Left ventricle myocardium inferior (tissue), 1 donor: Measurements from ENCODE around the gene C1orf115. TPM values are rescaled to one million over a fixed set of nuclear protein-coding genes. Genes with fewer than 3 reads are reported as not detected.
"Not testable (repeated sequence)": the region's sequence is repeated elsewhere in the genome, so short reads cannot be mapped to it uniquely, and the experiment has no call there.

Experiments used
- DNase-seq: peaks from one replicate; pipeline ENCODE4 v3.0.0-alpha.2; 2020
- H3K27ac ChIP-seq: fragments of 200-600 bp; replicated peaks from 2 replicates; pipeline ENCODE4 v1.8.0; 2021
- H3K27me3 ChIP-seq: fragments of 200-600 bp; 2 replicates; pipeline ENCODE4 v1.8.0; 2021; ENCODE audit warnings: low read depth
- H3K36me3 ChIP-seq: fragments of 200-600 bp; 2 replicates; pipeline ENCODE4 v1.8.0; 2021
- H3K4me1 ChIP-seq: fragments of 200-600 bp; 2 replicates; pipeline ENCODE4 v1.8.0; 2021
- H3K4me3 ChIP-seq: fragments of 200-600 bp; 2 replicates; pipeline ENCODE4 v1.8.0; 2021; ENCODE audit warnings: mild to moderate bottlenecking, moderate library complexity
- H3K9me3 ChIP-seq: fragments of 200-600 bp; replicated peaks from 2 replicates; pipeline ENCODE4 v1.8.0; 2021
- CTCF ChIP-seq: fragments of 200-600 bp; IDR thresholded peaks from 2 replicates; pipeline ENCODE4 v1.8.0; 2021; ENCODE audit warnings: antibody characterized with exemption, mild to moderate bottlenecking, borderline replicate concordance
- intact Hi-C: fragments of 100-400 bp; cut with micrococcal nuclease; formaldehyde crosslinking; loops from one replicate; pipeline ENCODE4 v1.11.0; 2022
- total RNA-seq: library from RNA; stranded (reverse); fragmentation: NEBNext Ultra II Directional; extraction: Animal tissue kit (Norgen Biotek cat#: 25700); gene quantifications from one replicate; pipeline ENCODE4 v1.2.1, GENCODE V29; 2021
- donor health status: DM: no; HTN: yes; CAD: no; lungs with severe emphysema.

Gene C1orf115
- total RNA-seq, 1 donor from 2014 or later, result 14.2 TPM

GRCh38 chr1:220710333-220710732 is 20.2 kb downstream of the C1orf115 start:
- no peak for TF ChIP-seq CTCF
- Histone ChIP-seq H3K9me3 (peaks cover 1% of the 10 kb centered on the region), H3K27ac (no peak overlapping the region), H3K4me1 (peaks cover 43% of the 10 kb centered on the region), H3K27me3 (no peaks in the 10 kb centered on the region), H3K4me3 (no peak overlapping the region), H3K36me3 (no peaks in the 10 kb centered on the region)
- intact Hi-C loops, result no loop called here
- no peak for DNase-seq

DNA sequence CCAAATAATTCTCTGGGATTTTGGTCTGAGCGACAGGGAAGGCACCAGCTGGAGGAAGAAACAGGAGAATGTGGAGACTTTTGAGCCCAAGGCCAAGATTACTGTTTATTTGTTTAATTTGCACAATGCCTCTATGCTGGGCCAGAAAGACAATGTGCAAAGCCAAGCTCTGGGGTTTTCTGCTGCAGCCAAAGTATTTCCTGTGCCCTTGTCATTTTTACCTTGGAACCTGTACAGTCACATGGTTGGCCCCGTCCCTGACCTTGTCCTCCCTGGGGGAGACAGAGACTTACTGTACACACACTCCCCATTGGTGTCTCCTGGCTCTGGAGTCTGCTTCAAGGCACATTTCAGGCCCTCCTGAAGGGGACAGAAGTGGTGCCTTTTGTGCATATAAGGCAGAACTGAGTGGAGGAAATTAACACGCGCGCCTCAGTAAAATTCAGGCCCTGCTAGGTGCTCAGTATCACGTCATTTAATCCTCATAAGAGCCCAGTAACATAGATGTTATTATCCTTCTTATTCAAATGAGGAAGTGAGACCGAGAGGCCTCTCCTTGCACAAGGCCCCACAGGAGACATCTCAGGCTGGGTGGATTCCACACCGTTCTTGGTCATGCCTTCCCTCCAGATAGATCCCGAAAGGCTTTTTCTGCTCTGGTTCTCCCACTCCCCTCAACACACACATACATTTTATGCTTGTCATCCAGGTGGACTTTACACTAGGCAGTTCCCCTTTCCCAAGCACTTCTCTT is 21.1 kb downstream of the C1orf115 start:
- no peaks in the 10 kb centered on the region for H3K27me3 ChIP-seq
- no peak overlapping the region for H3K4me3 ChIP-seq
- intact Hi-C loops, result no loop called here
- DNase-seq, result no peak
- peaks cover 34% of the 10 kb centered on the region for H3K4me1 ChIP-seq
- no peaks in the 10 kb centered on the region for H3K36me3 ChIP-seq
- peaks cover 10% of the 10 kb centered on the region for H3K9me3 ChIP-seq
- no peak overlapping the region for H3K27ac ChIP-seq
- no peak for TF ChIP-seq CTCF

DNA sequence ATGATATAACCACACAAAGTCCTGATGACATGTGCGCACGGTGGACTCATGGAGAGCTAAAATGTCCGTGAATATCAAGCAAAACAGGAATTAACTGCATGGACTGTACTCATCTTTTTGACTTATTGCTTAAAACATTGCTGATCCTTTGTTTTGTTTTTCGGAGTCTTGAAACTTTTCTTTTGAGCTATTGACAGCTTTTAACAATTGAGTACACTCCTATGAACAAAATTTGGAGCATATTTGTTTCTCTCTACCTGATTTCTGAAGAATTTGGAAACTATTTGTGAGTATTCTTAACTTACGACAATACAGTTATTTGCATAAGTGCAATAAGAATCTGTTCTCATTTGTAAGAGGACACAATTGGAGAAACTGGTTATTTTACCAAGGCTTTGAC is 25.8 kb downstream of the C1orf115 start:
- H3K4me3 ChIP-seq, DNase-seq, H3K27me3 ChIP-seq, H3K4me1 ChIP-seq, intact Hi-C loops, H3K36me3 ChIP-seq, H3K27ac ChIP-seq: not testable (repeated sequence)
- H3K9me3 ChIP-seq, result peaks cover 14% of the 10 kb centered on the region

- Histone ChIP-seq H3K27ac (no peak overlapping the region), H3K4me3 (no peak overlapping the region), H3K4me1 (peaks cover 5% of the 10 kb centered on the region), H3K9me3 (peaks cover 14% of the 10 kb centered on the region), H3K36me3 (no peaks in the 10 kb centered on the region), H3K27me3 (no peaks in the 10 kb centered on the region)
- intact Hi-C loops, result no loop called here
- TF ChIP-seq CTCF, result no peak
- DNase-seq, result no peak
Measured at GRCh38 chr1:220717800-220718640, 27.9 kb downstream of the C1orf115 start.

- H3K27me3 ChIP-seq, H3K36me3 ChIP-seq, H3K27ac ChIP-seq, DNase-seq, intact Hi-C loops, H3K9me3 ChIP-seq, H3K4me3 ChIP-seq, H3K4me1 ChIP-seq: not testable (repeated sequence)
Measured at GRCh38 chr1:220721266-220721665, 31.1 kb downstream of the C1orf115 start.

DNA sequence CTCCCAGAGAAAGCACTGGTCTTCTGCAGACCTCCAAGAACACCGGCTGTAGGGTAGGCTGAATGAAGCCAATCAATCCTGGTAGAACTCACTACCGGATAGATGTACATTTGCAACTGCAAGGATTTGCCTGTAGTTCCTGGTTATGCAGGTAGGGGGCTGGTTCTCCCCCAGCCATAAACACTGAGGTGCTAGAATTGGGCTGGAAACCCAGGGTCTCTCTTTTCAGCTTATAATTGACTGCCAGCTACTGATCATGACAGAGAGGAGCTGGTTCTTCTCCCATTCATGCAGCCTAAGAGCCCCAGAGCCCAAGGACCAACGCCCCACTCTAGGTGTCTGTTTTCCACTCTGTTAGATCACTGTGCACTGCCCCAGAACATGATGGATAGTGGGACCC is 36.5 kb downstream of the C1orf115 start:
- H3K4me1 ChIP-seq, result peaks cover 2% of the 10 kb centered on the region
- no peak overlapping the region for H3K27ac ChIP-seq
- H3K27me3 ChIP-seq, result no peaks in the 10 kb centered on the region
- no peaks in the 10 kb centered on the region for H3K9me3 ChIP-seq
- H3K36me3 ChIP-seq, result no peaks in the 10 kb centered on the region
- intact Hi-C loops, result no loop called here
- no peak overlapping the region for H3K4me3 ChIP-seq
- TF ChIP-seq CTCF, result peak; percentile 24
- DNase-seq, result no peak
